BJ (cell line): ENCODE measurements around the gene POLR2L. TPM values are rescaled to one million over a fixed set of nuclear protein-coding genes. Genes with fewer than 3 reads are reported as not detected.

Source experiments
- CTCF ChIA-PET: fragments of 350-600 bp; formaldehyde crosslinking; extraction: SDS; loops from one replicate; lab custom pipeline; 2021; ENCODE audit warnings: antibody characterized with exemption, inconsistent platforms; lab: Yijun Ruan, JAX
- POLR2A ChIA-PET: fragments of 300-600 bp; sonication (Branson Sonifier 250); formaldehyde crosslinking; extraction: SDS; loops from one replicate; lab custom pipeline; 2021; ENCODE audit warnings: antibody characterized with exemption; lab: Charles Lee
- DNase-seq: peaks from one replicate; pipeline ENCODE4 v3.0.0-alpha.2; 2011; ENCODE audit warnings: low read depth
- H3K27me3 ChIP-seq: 2 replicates; pipeline ENCODE4 v1.6.0; 2011; ENCODE audit warnings: low read length; ENCODE audit not compliant: control insufficient read depth, insufficient read depth
- H3K36me3 ChIP-seq: 2 replicates; pipeline ENCODE4 v1.5.1; 2011; ENCODE audit warnings: low read length; ENCODE audit not compliant: control insufficient read depth, insufficient read depth
- H3K4me3 ChIP-seq: 2 replicates; pipeline ENCODE4 v1.5.1; 2011; ENCODE audit warnings: low read depth, mild to moderate bottlenecking, control low read depth, low read length
- CTCF ChIP-seq: IDR thresholded peaks from 2 replicates; pipeline ENCODE4 v1.5.1; 2011; ENCODE audit warnings: low read depth, mild to moderate bottlenecking, control low read depth, inconsistent platforms, low read length, moderate library complexity; ENCODE audit not compliant: insufficient read depth
- polyA plus RNA-seq: library from polyadenylated mRNA; depleted of rRNA; stranded (reverse); fragments of >200 nt; gene quantifications from 2 replicates; pipeline ENCODE4 v1.2.3, GENCODE V29; 2011

POLR2L gene
- polyA plus RNA-seq, 1 experiment = 734 TPM

DNA sequence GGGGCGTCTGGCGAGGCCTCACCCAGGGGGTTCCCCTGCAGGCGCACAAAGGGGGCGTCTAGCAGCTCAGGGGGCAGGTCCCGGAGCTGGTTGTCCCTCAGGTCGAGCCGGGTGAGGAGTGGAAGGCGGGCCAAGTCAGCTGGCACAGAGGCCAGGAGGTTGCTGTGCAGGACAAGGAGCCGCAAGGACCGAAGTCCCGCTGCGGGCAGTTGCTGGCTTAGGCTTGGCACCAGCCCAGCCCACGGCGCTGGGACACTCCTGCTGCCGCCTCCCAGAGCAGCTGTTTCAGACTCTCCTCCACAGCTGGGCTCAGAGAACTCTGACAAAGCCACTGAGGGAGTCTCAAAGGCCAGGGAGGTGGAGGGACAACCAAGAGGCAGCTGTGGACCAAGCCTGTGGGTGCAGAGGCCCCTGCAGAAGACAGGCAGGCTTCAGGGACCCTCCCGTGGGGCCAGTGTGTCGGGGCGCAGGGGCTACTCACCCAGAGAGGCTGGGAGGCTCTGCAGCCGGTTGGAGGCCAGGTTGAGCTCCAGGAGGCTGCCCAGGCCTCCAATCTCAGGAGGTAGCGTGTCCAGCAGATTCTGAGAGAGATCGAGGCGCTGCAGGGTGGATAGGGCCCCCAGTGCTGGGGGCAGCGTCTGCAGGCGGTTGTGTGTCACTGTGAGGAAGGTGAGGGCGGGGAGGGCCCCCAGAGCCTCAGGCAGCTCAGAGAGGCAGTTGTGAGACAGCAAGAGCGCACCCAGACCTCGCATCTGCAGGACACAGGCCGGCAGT, 39.4 kb downstream of the POLR2L start:
- no peak for TF ChIP-seq CTCF
- no peak for DNase-seq
- Histone ChIP-seq H3K4me3 (no peak overlapping the region; the same call in 1 of the 2 replicates), H3K27me3 (no peaks in the 10 kb centered on the region), H3K36me3 (peaks cover 25% of the 10 kb centered on the region)
- ChIA-PET POLR2A (no interaction called here), CTCF (interaction anchor here (0.6 kb wide), 1 partner anchor 234 kb away, joined by 3 read pairs; no protein-coding TSS in a partner anchor)

GRCh38 chr11:802018-802617, 40.2 kb downstream of the POLR2L start:
- no peak for DNase-seq
- Histone ChIP-seq H3K36me3 (peaks cover 25% of the 10 kb centered on the region), H3K4me3 (no peak overlapping the region), H3K27me3 (no peaks in the 10 kb centered on the region)
- no peak for TF ChIP-seq CTCF
- ChIA-PET POLR2A (no interaction called here), CTCF (interaction anchor here (0.6 kb wide), 1 partner anchor 234 kb away, joined by 3 read pairs; no protein-coding TSS in a partner anchor)

GRCh38 chr11:801097-801780, 41.1 kb downstream of the POLR2L start:
- ChIA-PET CTCF (no interaction called here), POLR2A (no interaction called here)
- H3K36me3 ChIP-seq = peaks cover 25% of the 10 kb centered on the region
- no peak for TF ChIP-seq CTCF
- DNase-seq = no peak
- H3K27me3 ChIP-seq = no peaks in the 10 kb centered on the region
- H3K4me3 ChIP-seq = no peak overlapping the region

DNA sequence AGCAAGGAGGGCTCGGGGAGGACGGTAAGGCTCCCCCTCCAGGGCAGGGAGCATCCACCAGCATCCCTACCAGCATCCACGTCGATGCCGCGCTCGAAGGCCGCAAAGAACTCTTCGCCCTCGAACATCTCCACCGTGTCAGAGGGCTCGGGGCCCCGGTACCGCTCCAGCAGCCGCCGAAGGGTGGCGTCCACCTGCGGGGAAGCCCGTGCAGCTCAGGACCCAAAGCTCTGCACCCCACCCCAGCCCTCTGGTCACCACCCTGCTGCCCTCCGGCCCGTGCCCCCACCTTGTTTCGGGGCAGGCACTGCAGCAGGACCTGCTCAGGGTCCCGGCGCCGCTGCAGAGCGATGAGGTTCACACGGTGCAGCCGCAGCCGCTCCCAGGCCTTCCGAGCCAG, 41.9 kb downstream of the POLR2L start:
- Histone ChIP-seq H3K27me3 (no peaks in the 10 kb centered on the region), H3K36me3 (peaks cover 25% of the 10 kb centered on the region), H3K4me3 (no peak overlapping the region)
- TF ChIP-seq CTCF = no peak
- CTCF ChIA-PET = no interaction called here
- POLR2A ChIA-PET = no interaction called here
- DNase-seq = no peak
